ENCODE measurements around the gene NELL1.

- TF ChIP-seq CSDC2 (CRISPR knock-in tag; IDR thresholded peaks at IDR 0.05) (no peak), TCF4 (CRISPR knock-in tag; IDR thresholded peaks at IDR 0.05; ENCODE audit: borderline replicate concordance) (no peak), GLIS3 (CRISPR knock-in tag; IDR thresholded peaks at IDR 0.05) (no peak), OSR1 (CRISPR knock-in tag; IDR thresholded peaks at IDR 0.05) (no peak), CSRNP3 (CRISPR knock-in tag; IDR thresholded peaks at IDR 0.05) (no peak), ZFP30 (CRISPR knock-in tag; IDR thresholded peaks at IDR 0.05) (no peak), TSHZ2 (CRISPR knock-in tag; IDR thresholded peaks at IDR 0.05) (no peak)
Observed at GRCh38 chr11:21534288-21534687, 864.9 kb downstream of the NELL1 start.

Data from SK-N-SH treated with all-trans-retinoic acid at 6 μM for 48 hours (cell line).